D341Med (cell line): ENCODE results near the gene PEX19.

Experiments
- DNase-seq: peaks from one replicate; pipeline ENCODE4 v3.0.0; 2012; ENCODE audit warnings: low spot score

Gene PEX19

DNA sequence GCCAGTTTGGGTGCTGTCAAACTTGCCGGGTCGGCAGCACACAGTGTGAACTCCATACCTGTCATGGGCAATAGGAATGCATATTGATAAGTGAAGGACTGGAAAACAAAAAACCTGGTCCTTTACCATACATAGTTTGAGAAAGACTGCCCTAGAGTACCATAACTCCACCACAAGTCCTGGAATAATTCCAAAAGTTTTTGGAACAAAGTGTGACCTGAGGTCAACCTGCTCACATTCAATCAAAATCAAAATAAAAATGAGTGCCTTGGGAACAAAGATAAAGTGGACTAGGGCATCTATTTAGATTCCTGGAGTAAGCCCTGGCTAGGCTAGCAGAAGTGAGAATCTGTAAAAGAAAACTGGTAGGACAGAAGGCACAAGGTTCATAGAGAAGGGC is 7.6 kb downstream of the PEX19 start:
- no peak for DNase-seq

DNA sequence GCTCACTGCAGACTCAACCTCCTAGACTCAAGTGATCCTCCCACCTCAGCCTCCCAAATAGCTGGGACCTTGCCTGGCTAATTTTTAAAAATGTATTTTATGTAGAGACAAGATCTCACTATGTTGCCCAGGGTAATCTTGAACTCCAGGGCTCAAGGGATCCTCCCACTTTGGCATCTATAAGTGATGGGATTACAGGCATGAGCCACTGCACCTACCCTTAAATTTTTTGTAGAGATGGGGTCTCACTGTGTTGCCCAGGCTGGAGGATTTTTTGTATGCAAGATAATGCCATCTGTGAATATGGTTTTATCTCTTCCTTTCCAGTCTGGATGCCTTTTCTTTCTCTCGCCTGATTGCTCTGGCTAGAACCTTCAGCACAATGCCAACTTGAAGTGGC is 13.9 kb downstream of the PEX19 start:
- DNase-seq, result no peak

DNA sequence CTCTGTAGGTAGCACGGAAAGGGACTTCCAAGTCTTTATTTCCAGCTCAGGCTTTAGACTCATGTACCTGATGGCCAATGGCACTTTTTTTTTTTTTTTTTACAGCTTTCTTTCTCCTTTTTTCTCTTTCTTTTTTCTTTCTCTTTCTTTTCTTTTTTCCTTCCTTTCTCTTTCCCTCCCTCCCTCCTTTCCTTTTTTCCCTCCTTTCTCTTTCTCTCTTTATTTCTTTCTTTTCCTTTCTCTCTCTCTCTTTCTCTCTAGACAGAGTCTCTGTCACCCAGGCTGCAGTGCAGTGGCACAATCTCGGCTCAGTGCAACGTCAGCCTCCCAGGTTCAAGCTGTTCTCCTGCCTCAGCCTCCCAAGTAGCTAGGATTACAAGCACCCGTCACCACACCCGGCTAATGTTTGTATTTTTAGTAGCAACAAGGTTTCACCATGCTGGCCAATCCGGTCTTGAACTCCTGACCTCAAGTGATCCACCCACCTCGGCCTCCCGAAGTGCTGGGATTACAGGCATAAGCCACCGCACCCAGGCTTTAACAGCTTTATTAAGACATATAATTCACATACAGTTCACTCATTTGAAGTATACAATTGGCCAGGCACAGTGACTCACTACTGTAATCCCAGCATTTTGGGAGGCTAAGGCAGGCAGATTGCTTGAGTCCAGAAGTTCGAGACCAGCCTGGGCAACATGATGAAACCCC is 17.5 kb downstream of the PEX19 start:
- DNase-seq, result no peak

DNA sequence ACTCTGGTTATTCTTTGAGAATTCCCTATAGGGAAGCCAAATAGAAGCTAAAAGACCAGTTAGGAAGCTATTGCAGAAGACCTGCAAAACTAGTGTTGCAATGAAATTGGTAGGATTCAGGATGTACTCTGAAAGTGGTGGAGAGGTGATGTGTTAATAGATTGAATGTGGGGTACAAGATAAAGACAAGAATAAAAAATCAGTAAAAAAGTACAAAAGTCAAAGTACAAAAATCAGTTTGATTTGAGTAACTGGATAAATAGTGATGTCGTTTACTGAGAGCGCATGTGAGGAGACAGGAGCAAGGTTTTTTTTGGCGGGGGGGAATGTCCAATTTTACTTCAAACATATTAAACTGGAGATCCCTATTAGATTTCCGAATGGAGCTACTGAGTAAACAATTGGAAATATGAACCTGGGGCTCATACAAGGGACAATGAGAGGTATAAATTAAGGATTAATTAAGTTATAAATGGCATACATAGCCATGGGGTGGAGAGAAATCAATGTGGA is 20.1 kb downstream of the PEX19 start:
- no peak for DNase-seq

DNA sequence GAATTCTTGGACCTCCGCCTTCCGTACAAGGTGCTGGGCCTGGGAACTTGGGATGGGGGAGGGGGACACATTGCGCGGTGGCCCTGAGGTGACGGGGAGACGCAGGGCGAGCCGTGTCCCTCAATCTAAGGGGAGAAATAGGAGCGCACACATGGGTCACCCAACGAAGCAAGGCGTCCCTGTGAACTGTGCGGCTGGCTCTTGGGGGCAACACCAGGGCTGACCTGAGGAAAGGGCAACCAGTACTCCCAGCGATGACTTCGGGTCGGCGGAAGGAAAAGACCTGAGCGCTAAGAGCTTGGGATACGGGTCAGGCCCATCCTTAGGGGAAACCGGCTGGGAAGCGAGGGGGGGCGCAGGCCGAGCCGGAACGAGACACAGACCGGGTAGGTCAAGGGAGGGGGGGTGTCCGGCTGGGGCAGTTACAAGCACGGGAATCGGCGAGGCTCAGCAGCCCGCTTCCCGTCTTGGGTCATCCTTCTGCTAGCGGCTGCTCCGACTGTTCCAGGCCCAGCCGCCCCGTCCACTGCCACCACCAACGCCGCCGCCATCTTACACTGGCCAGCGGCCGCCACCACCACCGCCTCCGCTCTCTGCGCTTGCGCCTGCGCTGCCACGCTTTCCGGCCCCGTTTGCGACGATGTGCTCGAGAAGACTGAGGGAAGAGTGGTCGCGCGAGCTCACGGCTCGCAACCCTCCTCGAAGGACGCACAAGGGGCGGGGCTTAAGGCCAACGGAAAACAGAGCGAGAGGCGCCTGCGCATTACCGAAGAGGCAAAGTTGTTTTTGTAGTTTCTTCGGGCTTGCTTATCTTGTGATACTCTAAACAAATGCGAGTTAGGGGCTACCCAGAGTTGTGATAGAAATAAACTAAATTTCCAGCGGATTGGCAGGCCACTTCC is 22.8 kb downstream of the PEX19 start, which contains the start of gene DCAF8:
TSS of gene DCAF8 (minus strand) at position 657 of the 902 bp plus-strand sequence. CDS start 18,541 bp downstream, outside the sequence.
- peak; percentile 99 for DNase-seq

DNA sequence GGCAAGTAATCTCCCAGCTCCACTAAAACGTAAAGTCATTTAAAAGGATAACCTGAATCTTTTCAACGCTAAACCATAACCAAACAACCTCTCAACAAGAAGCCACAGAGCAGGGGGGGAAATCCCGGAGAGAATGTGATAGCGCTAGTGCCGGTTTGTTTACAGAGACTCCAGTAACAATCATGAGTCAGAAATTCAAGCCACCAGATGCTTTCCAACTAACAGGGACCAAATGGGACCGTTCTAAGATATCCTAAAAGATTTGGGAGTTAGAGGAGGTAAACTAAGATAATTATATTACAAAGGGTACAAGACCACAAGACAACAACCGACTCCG is 23.4 kb downstream of the PEX19 start:
- peak; percentile 43 for DNase-seq

DNA sequence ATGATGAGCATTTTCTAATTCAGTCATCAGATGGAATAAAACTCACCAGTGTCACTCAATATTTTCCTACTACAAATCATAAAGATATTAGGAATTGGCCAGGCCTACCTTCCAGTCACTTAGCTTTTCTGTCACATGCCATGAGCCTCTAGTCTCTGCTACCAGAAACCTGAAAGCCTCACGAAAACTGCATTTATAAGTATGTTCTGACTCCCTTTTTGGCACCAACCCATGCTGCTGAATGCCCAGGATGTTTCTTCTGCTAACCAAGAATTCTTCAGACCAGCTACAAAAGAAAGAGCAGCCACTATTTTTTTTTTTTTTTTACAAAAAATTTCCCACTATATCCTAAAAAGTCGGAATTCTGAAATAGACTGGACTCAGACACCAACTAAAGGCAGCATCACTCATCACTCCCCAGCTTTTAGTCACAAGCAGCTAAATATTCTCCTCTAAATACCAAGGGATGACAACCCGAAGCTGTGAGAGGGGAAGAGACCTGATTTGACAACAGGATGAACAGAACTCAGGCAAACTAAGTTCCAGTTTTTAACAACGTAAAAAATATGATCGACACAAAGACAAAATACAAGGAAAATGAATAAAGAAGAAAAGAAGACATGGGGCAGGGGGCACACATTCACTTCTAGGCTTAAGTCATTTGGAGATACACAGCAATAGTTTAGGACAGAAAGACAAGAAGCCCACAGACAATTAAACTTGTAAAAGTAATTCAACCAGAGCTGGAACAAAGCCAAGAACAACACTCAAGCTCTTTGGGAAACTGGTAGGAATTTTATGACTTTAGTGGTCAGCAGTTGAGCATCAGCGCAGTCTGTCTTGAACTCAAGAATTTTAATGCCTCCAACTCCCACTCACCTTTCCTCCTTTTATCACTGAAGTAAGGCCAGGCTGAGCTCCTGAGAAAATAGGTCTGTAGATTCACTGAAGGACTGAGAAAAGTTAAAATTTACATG is 24.2 kb downstream of the PEX19 start:
- DNase-seq, result no peak

DNA sequence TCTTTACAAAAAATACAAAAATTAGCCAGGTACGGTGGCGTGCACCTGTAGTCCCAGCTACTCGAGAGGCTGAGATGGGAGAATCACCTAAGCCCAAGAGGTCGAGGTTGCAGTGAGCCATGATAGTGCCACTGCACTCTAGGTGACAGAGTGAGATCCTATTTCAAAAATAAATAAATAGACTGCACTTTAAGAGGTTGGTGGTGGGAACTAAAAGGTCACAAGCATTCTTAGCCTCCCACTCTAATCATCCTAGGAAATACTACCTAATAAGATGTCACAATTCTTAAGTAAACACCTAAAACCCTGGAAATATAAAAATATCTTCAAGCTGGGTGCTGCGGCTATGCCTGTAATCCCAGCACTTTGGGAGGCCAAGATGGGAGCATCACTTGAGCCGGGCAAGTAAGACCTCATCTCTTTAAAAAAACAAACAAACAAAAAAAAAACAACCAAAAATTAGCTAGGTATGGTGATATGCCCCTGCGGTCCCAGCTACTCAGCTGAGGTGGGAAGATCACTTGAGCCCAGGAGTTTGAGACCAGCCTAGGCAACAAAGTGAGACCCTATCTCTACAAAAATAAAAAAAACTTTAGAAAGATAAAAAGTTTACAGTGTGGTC is 26.6 kb downstream of the PEX19 start:
- DNase-seq, result no peak

DNA sequence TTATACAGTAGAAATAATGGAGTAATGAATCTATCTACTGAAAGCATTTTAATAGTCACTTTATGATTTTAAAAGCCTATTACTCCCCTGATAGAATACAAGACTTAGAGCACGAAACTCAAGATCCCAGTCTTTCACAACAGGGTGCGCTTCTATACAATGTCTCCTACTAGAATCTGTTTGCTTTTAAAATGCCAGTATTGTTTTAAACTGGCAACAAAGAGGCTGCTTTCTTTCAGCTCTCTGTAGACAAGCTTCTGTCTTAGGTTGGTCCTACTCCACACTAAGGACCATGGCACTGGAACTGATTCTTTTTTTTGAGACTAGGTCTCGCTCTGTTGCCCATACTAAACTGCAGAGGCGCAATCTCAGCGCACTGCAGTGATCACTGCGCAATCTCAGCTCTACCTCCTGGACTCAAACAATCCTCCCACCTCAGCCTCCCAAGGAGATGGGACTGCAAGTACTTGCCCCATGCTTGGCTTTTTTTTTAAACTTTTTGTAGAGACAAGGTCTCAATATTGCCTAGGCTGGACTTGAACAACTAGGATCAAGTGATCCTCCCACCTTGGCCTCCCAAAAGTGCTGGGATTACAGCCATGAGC is 27.4 kb downstream of the PEX19 start:
- no peak for DNase-seq

DNA sequence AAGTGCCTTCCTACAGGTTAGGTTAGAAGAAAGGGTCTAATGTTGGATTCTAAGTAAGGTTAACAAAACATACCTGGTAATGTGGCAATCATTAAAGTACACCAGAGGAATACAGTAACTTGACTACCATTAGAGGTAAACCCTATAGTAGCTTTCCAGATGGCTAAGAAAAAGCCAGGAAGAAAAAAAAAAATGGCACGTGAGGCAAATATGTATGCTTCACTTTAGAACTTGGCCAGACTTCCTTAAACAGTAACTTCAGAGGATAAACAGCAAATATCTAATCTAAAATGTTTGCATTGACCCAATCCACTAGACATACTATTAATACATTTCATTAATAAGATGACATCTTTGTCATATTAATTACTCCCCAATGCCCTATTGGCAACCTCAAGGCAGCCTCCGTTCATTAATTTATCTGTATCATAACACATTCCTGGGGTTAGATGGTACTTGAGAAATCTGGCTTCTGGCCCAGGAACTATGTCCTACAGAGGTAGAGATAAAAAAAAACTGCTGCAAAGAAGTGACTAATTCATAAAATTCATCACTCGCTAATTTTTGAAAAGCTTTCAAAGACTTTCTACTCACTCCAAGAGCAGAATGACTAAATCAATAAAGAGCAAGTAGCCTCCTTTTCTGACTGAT is 28.4 kb downstream of the PEX19 start:
- DNase-seq, result no peak

DNA sequence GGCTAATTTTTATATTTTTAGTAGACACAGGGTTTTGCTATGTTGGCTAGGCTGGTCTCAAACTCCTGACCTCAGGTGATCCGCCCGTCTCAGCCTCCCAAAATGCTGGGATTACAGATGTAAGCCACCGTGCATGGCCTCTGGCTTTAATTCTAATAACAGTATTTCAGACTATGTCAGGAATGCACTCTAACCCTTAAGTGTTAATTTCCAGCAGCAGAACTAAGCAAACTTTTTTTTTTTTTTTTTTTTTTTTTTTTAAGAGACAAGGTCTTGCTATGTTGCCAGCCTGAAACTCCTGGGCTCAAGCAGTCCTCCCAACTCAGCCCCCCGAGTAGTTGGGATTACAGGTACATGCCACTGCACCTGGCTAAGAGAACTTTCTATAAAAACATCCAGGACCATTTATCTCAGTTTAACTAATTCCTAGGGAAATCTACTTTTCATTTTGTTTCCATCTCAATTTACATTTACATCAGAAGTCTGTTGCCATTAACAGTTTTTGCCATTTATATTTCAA is 29.1 kb downstream of the PEX19 start:
- no peak for DNase-seq

DNA sequence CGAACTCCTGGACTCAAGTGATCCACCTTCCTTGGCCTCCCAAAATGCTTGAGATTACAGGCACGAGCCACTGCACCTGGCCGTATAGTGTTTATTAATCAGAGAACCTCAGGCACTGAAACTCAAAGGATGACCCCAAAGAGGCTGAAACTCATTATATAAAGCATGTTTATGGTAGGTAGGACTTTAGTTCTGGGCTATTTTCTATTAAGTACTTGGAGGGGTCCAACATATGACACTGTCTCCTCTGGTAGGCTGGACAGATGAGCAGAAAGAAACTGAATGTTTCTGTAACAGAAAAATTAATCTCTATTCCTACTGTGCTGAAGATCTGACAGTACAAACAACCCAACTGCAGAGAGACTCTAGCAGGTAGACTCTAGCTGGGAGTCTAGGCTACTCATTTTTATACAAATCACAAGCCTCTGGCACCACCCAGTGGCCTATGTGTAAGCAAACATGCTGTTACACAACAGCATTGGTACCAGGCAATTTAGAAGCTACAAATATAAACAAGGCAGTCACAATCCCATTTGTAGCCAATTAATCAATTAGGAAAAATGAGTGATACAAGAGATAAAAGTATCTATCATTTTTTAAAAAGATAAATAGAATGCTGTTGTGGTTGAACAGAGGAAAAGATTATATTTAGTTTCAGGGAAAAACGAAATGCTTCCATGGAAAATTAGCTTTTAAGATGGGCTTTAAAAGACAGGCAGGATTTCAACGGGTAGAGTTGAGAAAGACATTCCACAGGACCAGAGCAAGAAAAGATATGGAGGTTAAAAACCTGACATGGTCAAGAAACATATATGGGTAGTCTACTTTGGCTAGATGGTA is 33.0 kb downstream of the PEX19 start:
- peak; percentile 79 for DNase-seq

DNA sequence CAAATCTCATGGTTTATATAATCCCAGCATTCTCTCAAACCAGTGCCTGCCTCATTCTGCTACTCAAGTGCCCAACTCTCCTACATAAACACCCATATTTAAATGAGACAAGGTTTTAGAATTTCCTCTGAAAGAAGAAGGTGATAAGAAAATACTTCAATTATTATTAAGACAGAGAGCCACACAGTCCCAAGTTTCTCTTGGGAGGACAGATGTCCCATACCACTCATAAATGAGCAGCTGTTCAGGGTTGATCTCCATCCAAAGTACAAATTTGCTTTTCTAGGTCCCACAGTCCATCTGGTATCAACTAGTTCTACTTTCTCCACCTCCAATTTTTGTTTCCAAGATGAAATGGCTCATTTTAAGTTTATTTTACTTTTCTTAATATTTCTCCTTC is 33.9 kb downstream of the PEX19 start:
- no peak for DNase-seq

DNA sequence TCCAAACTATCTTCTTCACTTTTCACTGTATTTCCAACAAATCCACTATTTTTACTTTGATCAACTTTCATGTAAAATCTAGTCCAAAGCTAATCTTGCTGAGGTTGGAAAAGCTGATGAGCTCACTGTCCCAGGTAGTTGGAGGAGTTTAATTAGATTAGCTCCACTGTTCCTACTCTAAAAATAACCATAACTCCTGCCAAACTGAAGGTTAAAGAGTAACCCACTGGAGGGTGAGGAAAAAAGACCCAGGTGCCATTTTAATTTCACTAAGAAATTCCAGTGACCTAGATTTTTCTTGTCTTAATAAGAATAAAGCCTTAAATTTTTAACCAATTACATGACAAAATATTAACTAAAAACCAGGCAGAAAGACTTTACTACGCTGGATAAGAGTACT is 37.9 kb downstream of the PEX19 start:
- DNase-seq, result no peak

DNA sequence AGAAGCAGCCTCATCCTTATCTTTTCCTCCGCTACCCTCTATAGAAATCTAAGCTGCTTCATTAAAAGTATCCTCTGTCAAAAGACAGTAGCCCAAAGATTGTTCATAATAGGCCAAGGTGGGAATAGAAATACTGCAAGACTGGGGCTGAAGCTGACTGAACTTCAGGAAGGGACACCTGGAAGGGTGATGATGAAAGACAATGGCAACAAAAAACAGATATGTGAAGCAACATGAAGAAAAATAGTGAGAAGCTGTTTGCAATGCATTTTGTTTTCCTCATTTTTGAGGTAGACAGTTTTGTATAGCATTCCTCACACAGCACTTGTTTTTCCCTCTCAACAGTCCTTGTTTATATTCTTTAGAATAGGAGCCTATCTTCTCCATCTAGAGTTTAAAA is 39.5 kb downstream of the PEX19 start:
- DNase-seq, result no peak

DNA sequence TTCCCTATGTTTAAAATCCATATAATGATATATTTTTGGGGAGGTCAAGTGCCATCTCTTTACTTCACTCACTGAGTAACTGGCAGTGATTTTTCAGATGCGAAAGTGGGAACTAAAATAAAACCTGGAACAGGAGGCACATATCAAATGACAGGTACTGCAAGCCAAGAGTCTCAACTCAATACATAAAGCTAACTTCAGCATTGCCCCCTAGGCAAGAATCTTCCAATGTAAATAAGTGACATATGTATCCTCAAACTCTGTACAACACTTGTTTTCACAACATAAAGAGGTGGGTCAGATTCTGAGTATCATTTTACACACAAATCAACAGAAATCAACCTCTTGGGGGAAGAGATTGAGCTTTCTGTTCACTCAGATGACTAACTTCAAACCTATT is 40.7 kb downstream of the PEX19 start:
- DNase-seq, result no peak

DNA sequence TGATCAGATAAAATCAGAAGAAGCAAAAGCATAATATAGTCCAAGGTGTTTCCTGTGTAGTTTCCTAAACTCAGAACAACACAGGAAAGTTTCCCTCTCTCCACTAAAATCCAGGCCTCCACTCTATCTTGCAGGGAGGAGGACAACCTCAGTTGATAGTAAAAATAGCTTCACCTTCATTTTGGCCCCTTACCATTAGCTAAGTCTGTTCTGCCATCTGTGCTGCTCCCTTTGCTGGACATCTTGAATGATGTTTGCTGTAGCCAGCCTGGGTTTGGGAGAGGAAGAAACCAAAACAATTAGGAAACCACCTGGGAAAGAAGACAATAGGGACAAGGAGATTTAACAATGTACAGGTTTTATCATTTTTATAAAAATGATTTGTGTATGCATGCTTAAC is 41.2 kb downstream of the PEX19 start:
- DNase-seq, result no peak

DNA sequence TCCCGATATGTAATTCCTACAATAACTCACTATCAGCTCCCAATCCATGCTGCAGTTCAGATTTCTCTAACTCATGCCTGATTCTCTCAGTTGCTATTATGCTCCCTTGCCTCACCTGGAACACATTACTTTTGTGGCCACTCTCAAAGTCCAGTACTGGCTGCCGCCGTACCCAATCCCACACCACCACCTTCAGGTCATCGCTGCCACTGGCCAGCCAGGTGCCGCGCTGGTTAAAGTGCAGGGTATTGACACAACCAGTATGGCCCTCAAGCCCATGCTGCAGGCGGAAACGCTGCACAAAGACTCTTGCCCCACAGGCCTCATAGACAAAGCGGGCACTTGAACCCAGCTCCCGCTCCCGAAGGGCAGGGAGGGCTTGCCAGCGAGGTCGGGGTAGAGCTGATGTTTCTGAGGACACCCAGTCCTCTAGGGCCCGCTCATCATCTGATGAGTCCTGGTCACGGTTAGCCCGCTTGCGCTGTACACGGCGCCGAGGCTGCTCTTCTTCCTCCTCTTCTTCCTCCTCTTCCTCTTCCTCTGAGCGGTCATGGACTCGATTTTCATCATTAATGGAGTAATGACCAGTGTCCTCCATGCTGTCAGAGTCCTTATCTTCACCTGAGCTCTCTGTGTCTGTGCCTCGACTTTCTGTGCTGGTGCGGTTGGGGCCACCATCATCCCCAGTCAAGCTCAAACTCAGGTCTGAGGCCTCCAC is 45.2 kb downstream of the PEX19 start:
- DNase-seq, result no peak

DNA sequence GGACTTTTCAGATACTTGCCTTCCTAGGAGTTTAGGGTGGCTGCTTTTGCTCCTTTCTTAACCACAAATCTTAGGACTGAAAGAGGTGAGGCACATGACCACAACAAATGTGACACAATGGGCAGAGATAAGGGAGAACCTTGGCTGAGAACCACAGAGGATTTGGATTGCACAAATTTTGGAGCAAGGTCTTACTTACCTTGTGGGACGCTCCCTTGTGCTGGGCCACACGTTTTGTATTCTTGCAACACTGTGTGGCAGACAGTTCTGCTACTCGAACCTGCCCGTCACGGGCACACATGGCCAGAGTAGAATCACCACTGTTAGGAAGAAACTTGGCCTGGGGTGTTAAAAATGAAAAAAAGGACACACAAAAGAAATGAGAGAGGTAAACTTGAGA is 46.5 kb downstream of the PEX19 start:
- no peak for DNase-seq
